Right atrium auricular region (tissue), 2 donors: Measurements from ENCODE around the gene DCAF6. TPM values are rescaled to one million over a fixed set of nuclear protein-coding genes. Genes with fewer than 3 reads are reported as not detected.

Experiments
- DNase-seq: peaks from one replicate; pipeline ENCODE4 v3.0.0-alpha.2; 2019; ENCODE audit warnings: low spot score
- H3K27ac ChIP-seq, 2 donors: fragments of 200-600 bp; sonication (generic); 1 replicate in 1 of 2; 2 replicates in 1 of 2; pipeline ENCODE4 v1.5.1; 2016 to 2019
- H3K27me3 ChIP-seq, 2 donors: fragments of 200-600 bp; sonication (generic); one replicate each; pipeline versions ENCODE4 v1.5.1 to v1.6.0; 2017 to 2019
- H3K36me3 ChIP-seq: fragments of 200-600 bp; sonication (generic); one replicate; pipeline ENCODE4 v1.5.1; 2016
- H3K4me1 ChIP-seq, 2 donors: fragments of 200-600 bp; sonication (generic); one replicate each; pipeline versions ENCODE4 v1.5.1 to v1.6.0; 2017 to 2019
- H3K4me3 ChIP-seq, 2 donors: fragments of 200-600 bp; sonication (generic); 1 replicate in 1 of 2; 2 replicates in 1 of 2; pipeline ENCODE4 v1.5.1; 2017 to 2019; ENCODE audit warnings: mild to moderate bottlenecking in 1 of 2, moderate library complexity in 1 of 2
- H3K9me3 ChIP-seq, 2 donors: fragments of 200-600 bp; sonication (generic); one replicate each; pipeline ENCODE4 v1.5.1; 2019
- CTCF ChIP-seq, 2 donors: fragments of 200-600 bp; sonication (generic); IDR thresholded peaks; one replicate each; pipeline ENCODE4 v1.5.1; 2019; ENCODE audit warnings: antibody characterized with exemption in 2 of 2
- total RNA-seq, 2 donors: library from RNA; depleted of rRNA; stranded (reverse); fragments of >200 nt; gene quantifications; one replicate each; pipeline ENCODE4 v1.1.0, GENCODE V29; 2016

Gene DCAF6
- total RNA-seq, 2 donors from 2014 or later, result 126 to 161 TPM

- Histone ChIP-seq H3K36me3 (no peaks in the 10 kb centered on the region), H3K27me3 (no peaks in the 10 kb centered on the region), H3K9me3 (no peaks in the 10 kb centered on the region), H3K4me3 (no peak overlapping the region), H3K27ac (no peak overlapping the region), H3K4me1 (no peaks in the 10 kb centered on the region)
- DNase-seq, result no peak
- no peak for TF ChIP-seq CTCF (IDR thresholded peaks at IDR 0.05)
These were observed 162.2 kb downstream of the DCAF6 start for GRCh38 chr1:168098534-168099320.

GRCh38 chr1:168099337-168099801, 162.9 kb downstream of the DCAF6 start:
- DNase-seq, result no peak
- TF ChIP-seq CTCF (IDR thresholded peaks at IDR 0.05), result no peak
- Histone ChIP-seq H3K27me3 (no peaks in the 10 kb centered on the region), H3K9me3 (no peaks in the 10 kb centered on the region), H3K36me3 (no peaks in the 10 kb centered on the region), H3K27ac (no peak overlapping the region), H3K4me3 (no peak overlapping the region), H3K4me1 (no peaks in the 10 kb centered on the region)

GRCh38 chr1:168100315-168101002, 164.0 kb downstream of the DCAF6 start:
- H3K9me3 ChIP-seq, result no peaks in the 10 kb centered on the region
- no peaks in the 10 kb centered on the region for H3K4me1 ChIP-seq
- no peaks in the 10 kb centered on the region for H3K27me3 ChIP-seq
- DNase-seq, result no peak
- no peak overlapping the region for H3K27ac ChIP-seq
- H3K4me3 ChIP-seq, result no peak overlapping the region
- H3K36me3 ChIP-seq, result no peaks in the 10 kb centered on the region
- no peak for TF ChIP-seq CTCF (IDR thresholded peaks at IDR 0.05)

- H3K9me3 ChIP-seq, result no peaks in the 10 kb centered on the region
- H3K4me1 ChIP-seq, result no peaks in the 10 kb centered on the region
- H3K27me3 ChIP-seq, result no peaks in the 10 kb centered on the region
- no peak overlapping the region for H3K27ac ChIP-seq
- TF ChIP-seq CTCF (IDR thresholded peaks at IDR 0.05), result no peak
- no peak overlapping the region for H3K4me3 ChIP-seq
- no peaks in the 10 kb centered on the region for H3K36me3 ChIP-seq
- DNase-seq, result no peak
These were observed 164.9 kb downstream of the DCAF6 start for GRCh38 chr1:168101336-168101735.

- no peak overlapping the region for H3K4me3 ChIP-seq
- no peak for DNase-seq
- TF ChIP-seq CTCF (IDR thresholded peaks at IDR 0.05), result no peak
- H3K36me3 ChIP-seq, result no peaks in the 10 kb centered on the region
- H3K9me3 ChIP-seq, result no peaks in the 10 kb centered on the region
- H3K4me1 ChIP-seq, result no peaks in the 10 kb centered on the region
- no peak overlapping the region for H3K27ac ChIP-seq
- no peaks in the 10 kb centered on the region for H3K27me3 ChIP-seq
These were observed 166.0 kb downstream of the DCAF6 start for GRCh38 chr1:168102487-168102886.
